Hindlimb muscle (tissue), 1 donor: ENCODE data around the gene PHOX2A. TPM values are rescaled to one million over a fixed set of nuclear protein-coding genes. Genes with fewer than 3 reads are reported as not detected.
"Not testable (repeated sequence)": the region's sequence is repeated elsewhere in the genome, so short reads cannot be mapped to it uniquely, and the experiment has no call there.

ENCODE experiments used
- DNase-seq: peaks from one replicate; pipeline ENCODE4 v3.0.0-alpha.2; 2013
- polyA plus RNA-seq: library from polyadenylated mRNA; unstranded; fragments of 120-200 nt; gene quantifications from one replicate; pipeline ENCODE4 v1.2.1, GENCODE V29; 2013; ENCODE audit not compliant: insufficient read length

The PHOX2A gene
- 0.21 TPM for polyA plus RNA-seq

DNA sequence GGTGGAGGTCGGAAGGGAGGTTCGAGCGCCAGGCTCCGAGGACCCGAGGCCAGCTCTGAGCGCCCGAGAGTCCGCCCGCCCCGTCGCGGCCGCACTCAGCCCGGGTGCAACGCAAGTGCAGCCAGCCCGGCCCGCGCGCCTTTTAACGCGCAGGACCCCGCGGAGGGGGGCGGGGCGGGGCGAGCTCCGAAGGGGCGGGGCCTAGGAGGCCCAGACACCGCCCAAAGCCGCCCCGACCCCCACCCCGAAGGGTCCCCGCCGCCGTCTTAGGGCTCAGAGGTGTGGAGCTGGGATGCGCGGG, at the start of gene PHOX2A:
TSS of gene PHOX2A (minus strand) at position 117 of the 301 bp plus-strand sequence. CDS start 172 bp downstream, outside the sequence.
- no peak for DNase-seq

DNA sequence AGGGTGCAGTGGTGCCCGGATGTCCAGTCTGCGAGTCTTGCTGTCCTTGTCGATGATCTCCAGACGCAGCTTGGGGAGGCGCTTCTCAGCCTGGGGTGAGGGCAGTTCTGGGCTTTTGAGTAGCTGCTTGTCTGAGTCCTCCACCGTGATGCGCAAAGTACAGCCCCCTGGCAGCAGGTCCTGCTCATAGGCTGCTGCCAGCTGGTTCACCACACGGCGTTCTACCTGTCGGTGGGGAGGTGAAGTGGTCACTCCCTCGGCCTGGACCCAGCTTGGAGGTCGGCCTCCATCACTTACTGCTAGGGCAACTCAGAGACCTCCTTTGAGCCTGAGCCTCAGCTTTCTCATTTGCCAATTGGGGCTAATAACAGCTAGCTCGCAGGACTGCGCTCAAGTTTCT, 49.4 kb upstream of the PHOX2A start:
- no peak for DNase-seq

DNA sequence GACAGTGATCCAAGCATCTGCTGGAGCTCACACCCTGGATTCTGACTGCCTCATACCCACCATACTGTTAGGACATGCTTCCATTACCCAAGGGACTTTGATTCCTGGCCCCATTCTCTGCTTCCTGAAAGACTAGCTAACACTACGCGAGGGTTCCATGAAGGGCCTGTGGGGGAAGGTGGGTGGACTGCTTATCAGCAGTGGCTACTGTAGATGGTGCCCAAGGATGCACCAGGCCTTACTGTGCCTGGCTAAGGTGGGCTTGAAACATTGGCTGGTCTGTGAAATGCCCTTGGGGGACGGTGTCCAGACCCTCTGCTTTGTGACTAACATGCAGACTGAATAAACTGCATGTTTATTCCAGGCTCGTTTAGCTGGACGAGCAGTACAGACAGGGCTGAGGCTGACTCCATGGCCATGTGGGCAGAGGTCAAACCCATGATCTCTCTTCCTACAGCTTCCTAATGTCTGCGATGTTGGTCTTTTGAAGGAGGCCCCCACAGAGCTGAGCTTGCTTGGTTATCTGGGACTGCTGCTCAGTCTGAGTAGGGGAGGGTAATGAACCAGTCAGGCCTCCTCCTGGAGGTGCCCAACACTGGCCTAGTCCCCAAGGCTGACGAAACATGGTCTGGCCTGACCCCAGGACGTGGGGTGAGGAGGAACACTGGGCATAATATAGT, 48.3 kb upstream of the PHOX2A start:
- DNase-seq = no peak

DNA sequence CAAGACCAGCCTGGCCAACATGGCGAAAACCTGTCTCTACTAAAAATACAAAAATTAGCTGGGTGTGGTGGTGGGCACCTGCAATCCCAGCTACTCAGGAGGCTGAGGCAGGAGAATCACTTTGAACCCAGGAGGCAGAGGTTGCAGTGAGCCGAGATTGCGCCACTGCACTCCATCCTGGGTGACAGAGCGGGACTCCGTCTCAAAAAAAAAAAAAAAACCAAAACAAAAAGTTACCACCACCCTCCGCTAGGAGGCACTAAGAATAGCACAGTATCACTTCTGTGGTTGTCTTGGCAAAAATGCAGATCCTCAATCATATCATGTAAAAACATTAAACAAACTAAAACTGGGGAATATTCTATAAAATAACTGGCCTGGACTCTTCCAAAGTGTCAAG, 46.8 kb upstream of the PHOX2A start:
- not testable (repeated sequence) for DNase-seq

DNA sequence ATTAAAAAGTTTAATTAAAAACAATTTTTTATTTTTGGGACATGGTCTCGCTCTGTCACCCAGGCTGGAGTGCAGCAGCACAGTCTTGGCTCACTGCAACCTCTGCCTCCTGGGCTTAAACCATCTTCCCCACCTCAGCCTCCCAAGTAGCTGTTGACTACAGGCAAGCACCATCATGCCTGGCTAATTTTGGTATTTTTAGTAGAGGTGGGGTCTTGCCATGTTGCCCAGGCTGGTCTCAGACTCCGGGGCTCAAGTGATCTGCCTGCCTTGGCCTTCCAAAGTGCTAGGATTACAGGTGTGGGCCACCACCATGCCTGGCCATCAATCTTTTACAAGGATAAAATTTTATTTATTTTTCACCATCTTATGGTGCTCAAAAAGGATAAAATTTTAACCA, 43.3 kb upstream of the PHOX2A start:
- no peak for DNase-seq

DNA sequence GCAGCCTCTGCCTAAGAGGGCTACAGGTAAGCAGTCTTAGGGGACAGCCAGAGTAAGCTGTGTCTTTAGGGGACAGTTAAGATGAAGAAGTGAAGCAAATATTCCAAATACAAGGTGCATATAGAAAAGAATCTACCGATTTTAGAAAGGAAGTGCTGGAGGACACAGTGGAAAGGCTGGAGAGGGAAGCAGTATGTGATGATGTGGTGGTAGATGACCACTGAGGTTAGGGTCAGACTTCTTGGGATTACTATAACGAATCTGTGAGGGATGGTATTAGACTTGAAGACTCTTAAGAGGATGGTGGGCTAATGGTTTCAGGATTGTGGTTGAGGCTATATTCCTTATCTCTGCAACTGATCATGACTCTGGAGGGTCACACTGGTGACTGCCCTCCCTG, 40.0 kb upstream of the PHOX2A start:
- no peak for DNase-seq

DNA sequence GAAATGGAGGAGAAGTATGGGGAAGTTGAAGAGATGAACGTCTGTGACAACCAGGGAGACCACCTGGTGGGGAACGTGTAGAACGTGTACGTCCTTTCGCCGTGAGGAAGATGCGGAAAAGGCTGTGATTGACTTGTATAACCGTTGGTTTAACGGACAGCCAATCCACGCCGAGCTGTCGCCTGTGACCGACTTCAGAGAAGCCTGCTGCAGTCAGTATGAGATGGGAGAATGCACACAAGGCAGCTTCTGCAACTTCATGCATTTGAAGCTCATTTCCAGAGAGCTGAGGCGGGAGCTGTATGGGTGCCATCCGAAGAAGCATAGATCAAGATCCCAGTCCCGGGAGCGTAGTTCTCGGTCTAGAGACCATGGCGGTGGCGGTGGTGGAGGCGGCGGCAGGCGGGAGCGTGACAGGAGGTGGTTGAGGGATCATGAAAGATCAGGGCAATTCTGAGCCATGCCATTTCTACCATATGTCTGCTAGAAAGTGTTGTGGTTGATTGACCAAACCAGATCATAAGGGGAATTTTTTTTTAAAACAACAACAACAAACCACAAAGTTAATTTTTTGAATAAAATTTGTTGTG, 36.8 kb upstream of the PHOX2A start:
- no peak for DNase-seq

DNA sequence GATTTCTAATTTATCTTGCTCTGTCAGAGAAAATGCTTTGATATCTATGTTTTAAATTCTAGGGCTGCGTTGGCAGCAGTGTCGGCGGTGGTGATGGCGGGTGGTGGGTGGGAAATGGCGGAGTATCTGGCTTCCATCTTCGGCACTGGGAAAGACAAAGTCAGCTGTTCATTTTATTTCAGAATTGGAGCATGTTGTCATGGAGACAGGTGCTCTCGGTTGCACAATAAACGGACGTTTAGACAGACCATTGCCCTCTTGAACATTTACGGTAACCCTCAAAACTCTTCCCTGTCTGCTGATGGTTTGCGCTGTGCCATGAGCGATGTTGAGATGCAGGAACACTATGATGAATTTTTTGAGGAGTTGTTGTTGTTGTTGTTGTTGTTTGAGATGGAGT, 36.1 kb upstream of the PHOX2A start:
- no peak for DNase-seq

DNA sequence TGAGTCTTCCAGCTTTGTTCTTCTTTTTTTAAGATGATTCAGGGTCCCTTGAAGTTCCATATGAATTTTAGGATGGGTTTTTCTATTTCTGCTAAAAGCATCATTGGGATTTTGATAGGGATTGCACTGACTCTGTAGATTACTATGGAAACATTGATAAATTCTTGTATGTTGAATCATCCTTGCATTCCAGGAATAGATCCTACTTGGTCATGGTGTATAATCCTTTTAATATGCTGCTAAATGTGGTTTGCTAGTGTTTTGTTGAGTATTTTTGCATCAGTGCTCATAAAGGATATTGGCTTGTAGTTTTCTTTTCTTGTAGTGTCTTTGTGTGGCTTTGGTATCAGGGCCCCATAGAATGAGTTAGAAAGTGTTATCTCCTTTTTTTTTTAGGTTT, 34.9 kb upstream of the PHOX2A start:
- no peak for DNase-seq

DNA sequence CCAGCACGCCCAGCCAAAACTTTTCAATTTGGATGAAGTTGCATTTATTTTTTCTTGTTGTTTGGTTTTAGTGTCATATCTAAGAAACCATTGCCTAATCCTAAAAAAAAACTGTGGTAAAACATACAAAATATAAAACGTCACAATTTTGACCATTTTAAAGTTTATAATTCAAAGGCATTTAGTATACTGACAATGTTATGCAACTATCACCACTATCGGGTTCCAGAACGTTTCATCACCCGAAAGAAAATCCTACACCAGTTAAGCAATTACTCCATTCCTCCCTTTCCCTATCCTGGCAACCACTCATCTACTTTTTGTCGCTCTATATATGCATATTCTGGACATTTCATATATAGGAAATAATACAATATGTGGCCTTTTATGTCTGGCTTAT, 30.5 kb upstream of the PHOX2A start:
- no peak for DNase-seq

DNA sequence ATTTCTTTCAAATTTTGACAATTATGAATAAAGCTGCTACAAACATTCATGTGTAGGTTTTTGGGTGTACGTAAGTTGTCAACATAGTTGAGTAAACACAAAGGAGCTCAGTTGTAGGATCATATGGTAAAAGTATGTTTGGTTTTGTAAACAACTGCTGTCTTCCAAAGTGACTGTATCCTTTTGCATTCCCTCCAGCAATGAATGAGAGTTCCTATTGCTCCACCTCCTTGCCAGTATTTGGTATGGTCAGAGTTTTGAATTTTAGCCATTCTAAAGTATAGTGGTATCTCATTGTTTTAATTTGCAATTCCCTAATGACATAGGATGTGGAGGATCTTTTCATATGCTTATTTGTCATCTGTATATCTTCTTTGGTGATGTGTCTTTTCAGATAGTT, 28.0 kb upstream of the PHOX2A start:
- DNase-seq = no peak

DNA sequence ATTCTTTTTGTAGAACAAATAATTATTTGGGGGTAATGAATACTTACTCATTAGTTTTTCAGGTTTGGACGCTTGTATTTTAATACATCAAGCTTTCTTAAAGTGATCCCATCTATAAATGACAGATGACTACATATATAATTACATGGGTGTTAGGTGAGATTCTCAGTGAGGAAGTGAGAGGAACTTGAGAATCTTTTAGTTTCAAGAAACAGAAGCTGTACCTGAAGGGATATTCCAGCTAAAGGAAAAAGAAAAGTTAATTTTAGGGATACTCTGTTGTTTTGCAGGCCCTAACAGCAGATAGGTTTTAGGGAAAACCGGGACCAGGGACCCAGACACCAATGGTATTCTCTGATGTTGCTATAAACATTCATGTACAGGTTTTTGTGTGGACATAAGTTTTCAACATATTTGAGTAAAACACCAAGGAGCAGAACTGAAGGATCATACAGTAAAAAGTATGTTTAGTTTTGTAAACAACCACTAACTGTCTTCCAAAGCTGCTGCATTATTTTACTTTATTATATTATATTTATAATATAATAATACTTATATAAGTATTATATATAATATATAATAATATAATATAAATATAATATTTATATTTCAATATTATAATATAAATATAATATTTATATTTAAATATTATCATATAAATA, 24.1 kb upstream of the PHOX2A start:
- no peak for DNase-seq

DNA sequence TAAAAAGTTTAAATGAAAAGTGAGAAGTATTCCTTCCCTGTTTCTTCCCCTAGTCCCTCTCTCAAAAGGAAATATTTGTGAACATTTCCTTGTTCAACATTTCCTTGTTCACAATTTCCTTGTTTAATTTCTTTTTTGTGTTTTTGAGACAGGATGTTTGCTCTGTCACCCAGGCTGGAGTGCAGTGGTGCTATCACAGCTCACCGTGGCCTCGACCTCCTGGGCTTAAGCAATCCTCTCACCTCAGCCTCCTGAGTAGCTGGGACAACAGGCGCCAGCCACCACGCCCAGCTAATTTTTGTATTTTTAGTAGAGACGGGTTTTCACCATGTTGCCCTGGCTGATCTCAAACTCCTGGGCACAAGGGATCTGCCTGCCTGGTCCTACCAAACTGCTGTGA, 23.0 kb upstream of the PHOX2A start:
- DNase-seq = not testable (repeated sequence)

DNA sequence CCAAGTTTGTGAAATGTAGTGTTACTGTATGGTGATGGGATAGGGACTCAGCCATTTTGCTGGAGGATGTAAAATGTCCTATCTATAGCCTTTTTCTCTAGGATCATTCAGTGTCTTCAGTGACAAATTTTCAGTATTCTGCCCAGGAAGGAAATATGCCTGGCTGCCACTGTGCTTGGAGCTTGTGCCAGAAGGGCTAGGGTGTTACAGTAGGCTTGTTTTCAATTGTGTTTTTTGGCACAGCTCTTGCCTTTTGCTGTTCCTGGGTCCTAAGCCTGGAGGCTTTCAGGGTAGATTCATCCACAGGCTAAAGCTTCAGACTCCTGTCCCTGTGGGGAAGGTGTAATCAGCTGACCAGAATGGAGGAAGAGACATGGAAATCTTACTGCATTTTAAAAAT, 22.0 kb upstream of the PHOX2A start:
- DNase-seq = no peak

DNA sequence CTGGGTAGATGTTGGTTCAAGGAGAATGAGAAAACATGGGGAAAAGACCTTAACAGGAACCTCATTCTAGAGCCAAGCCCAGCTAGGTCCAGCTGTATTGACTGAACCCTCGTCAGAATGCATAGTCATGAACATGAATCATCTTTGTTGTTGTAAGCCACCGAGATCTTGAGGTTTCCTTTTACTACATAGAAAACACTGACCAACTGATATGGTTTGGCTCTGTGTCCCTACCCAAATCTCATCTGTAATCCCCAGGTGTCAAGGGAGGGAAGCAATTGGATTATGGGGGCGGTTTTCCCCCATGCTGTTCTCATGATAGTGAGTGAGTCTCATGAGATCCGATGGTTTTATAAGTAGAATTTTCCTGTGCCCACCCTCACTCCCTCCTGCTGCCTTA, 19.4 kb upstream of the PHOX2A start:
- no peak for DNase-seq

DNA sequence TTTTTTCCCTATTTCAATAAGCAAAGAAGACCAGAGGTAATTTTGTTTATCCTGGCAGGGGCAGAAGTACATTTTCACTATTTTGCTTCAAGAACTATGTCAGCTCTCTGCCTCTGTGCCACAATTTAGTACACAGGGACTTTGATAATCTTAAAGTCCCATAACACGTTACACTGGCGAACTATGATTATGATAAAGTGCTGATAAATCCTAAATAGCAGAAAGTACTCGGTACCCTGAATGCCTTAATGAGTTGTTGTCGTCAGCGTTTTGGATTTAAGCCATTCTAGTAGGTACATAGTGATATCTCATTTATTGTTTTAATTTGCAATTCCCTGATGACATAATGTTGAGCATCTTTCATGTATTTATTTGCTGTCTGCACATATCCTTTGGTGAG, 16.6 kb upstream of the PHOX2A start:
- no peak for DNase-seq

DNA sequence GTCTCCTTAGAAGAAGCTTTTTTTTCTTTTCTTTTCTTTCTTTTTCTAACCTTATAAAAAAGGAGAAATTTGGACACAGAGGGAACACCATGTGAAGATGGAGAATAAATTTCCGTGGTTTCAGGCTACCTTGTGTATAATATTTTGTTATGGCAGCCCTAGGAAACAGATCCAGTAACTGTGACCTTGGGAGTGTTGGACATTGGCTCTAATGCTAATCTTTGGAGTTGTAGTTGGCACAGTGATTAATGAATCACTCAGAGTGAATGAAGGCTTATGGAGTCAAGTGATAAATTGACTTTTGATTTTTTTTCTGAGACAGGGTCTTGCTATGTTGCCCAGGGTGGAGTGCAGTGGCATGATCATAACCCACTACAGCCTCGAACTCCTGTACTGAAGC, 15.5 kb upstream of the PHOX2A start:
- no peak for DNase-seq

DNA sequence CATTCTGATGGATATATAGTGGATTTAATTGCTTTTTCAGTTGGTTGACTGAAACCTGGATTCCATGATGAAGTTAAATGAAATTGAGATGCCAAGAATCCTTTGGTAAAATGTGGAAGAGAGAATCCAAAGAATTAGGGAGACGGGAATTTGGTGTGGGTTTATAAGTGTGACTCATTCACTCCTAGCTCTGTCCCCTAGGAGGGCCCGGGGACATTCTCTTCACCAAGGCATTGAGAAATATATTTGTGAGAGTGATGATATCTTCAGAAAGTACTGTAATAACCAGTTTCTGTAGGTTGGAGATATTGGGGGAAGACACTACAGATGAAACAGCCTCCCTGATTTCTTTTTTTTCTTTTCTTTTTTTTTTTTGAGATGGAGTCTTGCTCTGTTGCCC, 13.6 kb upstream of the PHOX2A start:
- no peak for DNase-seq

DNA sequence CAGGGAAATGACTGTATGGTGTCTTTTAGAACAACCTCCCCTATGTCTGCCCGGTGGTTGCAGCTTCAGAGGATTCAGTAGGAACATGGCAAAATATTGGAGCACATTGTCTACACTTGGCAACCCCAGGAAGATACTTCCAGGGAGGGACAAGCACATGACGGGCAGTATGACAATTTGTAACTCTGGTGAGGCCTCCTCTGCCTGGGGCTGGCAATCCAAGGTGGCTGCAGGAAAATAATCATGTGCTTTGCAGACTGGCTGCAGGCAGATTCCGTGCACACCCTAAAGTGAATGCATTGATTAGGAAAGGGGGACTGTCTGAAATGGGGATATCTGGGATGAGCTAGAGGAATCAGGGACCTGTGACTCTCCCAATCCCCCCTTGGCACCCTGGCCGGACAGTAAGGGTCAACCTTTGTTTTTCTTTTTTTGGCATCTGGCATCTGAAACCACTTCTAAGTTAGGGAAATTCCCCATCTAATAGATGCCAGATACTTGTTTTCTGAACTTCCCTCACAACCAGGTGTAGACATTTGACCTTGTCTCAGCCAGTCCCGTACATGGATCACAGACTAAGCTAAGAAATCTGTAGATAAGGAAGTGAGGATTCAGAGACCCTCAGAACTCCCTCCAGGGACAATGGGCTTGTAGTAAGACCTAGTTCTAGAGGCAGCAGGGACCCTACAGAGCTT, 10.5 kb upstream of the PHOX2A start:
- no peak for DNase-seq

DNA sequence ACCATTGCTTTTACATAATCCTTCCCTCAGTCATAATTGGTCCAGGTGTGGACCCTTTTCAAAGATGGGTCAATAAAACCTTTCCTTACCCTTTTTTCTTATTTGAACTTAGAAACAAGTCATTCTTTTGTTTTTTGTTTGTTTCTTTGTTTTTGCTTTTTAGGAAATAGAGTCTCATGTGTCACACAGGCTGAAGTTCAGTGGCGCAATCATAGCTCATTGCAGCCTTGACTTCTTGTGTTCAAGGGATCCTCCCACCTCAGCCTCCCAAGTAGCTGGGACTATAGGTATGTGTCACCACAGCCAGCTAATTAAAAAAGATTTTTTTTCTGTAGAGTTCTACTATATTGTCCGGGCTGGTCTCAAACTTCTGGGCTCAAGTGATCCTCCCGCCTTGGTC, 9.4 kb upstream of the PHOX2A start:
- DNase-seq = no peak

DNA sequence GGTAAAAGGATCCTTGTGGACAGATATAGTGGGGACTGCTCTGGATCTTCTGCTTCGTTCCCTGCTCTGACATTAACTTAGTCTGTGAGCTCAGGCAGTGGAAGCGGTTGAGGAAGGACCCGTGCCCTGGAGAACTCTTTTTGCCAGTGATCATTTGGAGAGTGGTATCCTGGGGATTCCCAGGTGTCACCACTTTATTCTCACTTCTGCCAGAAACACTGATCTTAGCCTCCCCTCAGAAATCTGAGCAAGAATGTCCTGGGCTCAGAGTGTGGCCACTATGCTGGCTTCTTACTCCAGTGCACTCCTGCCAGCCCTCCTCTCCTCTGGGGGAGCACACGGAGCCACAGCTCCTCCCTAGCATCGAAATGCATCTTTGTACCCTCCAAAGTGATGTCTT, 7.6 kb upstream of the PHOX2A start:
- DNase-seq = no peak

DNA sequence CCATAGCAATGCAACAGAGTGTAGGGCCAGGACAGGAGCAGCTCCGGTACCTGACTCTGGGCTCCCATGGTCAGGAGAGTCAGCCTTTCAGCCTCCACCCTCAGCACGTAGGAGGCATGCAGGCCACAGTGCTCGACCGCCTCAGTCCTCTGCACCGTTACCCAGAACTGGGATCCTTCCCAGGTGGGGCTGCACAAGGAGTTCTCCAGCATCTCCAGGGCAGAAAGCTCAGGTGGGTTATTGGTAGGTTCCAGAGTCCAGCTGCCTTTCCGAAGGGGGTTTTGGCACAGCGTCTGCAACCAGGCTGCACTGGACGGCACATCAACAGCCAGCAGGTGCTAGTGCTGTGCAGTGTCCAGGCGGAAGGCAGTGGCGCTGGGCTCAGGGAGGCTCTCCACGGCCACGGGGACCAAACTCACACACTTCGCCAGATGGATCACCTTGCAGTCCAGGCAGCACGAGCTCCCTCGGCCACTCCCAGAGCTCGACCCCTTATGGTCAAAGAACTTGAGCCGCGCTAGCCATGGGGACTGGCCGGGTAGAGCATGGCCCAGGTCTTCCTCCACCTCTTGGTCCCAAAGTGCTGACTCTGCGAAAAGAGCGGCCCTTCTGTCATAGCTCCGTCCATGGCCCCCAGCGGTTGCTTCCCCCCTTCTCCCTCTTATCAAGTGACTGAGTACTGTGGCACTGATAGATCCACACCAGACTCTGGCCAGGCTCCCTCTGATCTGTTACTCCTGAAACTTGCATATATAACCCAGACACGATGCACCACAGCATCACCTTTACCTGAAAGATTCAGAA, 6.9 kb upstream of the PHOX2A start:
- no peak for DNase-seq

DNA sequence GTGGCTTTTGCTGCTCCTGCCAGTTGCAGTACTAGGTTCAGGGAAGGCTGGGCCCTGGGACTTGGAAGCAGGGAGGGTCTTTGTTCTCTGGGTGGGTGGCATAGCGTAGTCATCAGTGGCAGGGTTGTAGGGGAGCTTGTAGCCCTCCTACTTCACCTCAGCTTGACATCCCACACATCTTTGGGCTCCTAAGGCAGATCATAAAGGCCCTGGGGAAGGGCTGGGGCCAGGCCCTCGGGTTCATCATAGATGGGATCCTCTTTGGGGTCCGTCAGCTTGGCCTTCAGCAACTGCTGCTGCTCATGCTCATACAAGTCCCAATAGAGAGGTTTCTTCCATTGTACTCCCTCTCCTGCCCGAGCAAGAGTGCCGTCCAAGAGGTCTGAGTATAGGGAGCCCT, 6.0 kb upstream of the PHOX2A start:
- DNase-seq = no peak
